Neural cell (in vitro differentiated cells): ENCODE results near the gene OPRM1. TPM values are rescaled to one million over a fixed set of nuclear protein-coding genes. Genes with fewer than 3 reads are reported as not detected.

ENCODE experiments used
- H2AFZ ChIP-seq: fragments of 200-600, 300-800 bp; sonication (generic), shearing (Covaris generic); 2 replicates; pipeline ENCODE4 v1.6.0; 2014; ENCODE audit warnings: low read depth, mild to moderate bottlenecking, antibody characterized with exemption, low read length, moderate library complexity
- H3F3A ChIP-seq: fragments of 200-600 bp; shearing (Covaris generic); 2 replicates; pipeline ENCODE4 v1.6.1; 2016; ENCODE audit warnings: mild to moderate bottlenecking, moderate library complexity, mixed read lengths, antibody characterized with exemption, low read length; ENCODE audit not compliant: insufficient read depth, poor library complexity, severe bottlenecking
- H3K27ac ChIP-seq: fragments of 200-600, 300-800 bp; sonication (generic), shearing (Covaris generic); 2 replicates; pipeline ENCODE4 v1.5.1; 2014; ENCODE audit warnings: mild to moderate bottlenecking, low read length, moderate library complexity
- H3K27me3 ChIP-seq: fragments of 300-800, 200-600 bp; sonication (generic), shearing (Covaris generic); 2 replicates; pipeline ENCODE4 v1.6.0; 2014; ENCODE audit warnings: mild to moderate bottlenecking, low read depth, low read length, moderate library complexity; ENCODE audit not compliant: insufficient read depth
- H3K36me3 ChIP-seq: fragments of 300-800, 200-600 bp; sonication (generic), shearing (Covaris generic); 2 replicates; pipeline ENCODE4 v1.5.1; 2014; ENCODE audit warnings: mild to moderate bottlenecking, antibody characterized with exemption, low read length, moderate library complexity; ENCODE audit not compliant: insufficient read depth
- H3K4me2 ChIP-seq: fragments of 300-800, 200-600 bp; sonication (generic), shearing (Covaris generic); 2 replicates; pipeline ENCODE4 v1.6.0; 2014; ENCODE audit warnings: mild to moderate bottlenecking, low read length
- H3K4me3 ChIP-seq: fragments of 300-800, 200-600 bp; sonication (generic), shearing (Covaris generic); 2 replicates; pipeline ENCODE4 v1.5.1; 2014; ENCODE audit warnings: mild to moderate bottlenecking, low read length, moderate library complexity
- H3K79me2 ChIP-seq: fragments of 200-600 bp; shearing (Covaris generic); replicated peaks from 2 replicates; pipeline ENCODE4 v1.6.0; 2014; ENCODE audit warnings: mild to moderate bottlenecking, low read length, moderate library complexity; ENCODE audit not compliant: insufficient read depth
- H3K9ac ChIP-seq: fragments of 300-800, 200-600 bp; sonication (generic), shearing (Covaris generic); 2 replicates; pipeline ENCODE4 v1.6.1; 2016; ENCODE audit warnings: mild to moderate bottlenecking, low read length, mixed read lengths
- H3K9me2 ChIP-seq: fragments of 200-600 bp; shearing (Covaris generic); 2 replicates; pipeline ENCODE4 v1.6.1; 2016; ENCODE audit warnings: mild to moderate bottlenecking, low read length, mixed read lengths; ENCODE audit not compliant: insufficient read depth
- H3K9me3 ChIP-seq: fragments of 200-600, 300-800 bp; sonication (generic), shearing (Covaris generic); 2 replicates; pipeline ENCODE4 v1.6.1; 2016; ENCODE audit warnings: mild to moderate bottlenecking, mixed run types, low read length, moderate library complexity, mixed read lengths
- H4K20me1 ChIP-seq: fragments of 200-600 bp; shearing (Covaris generic); 2 replicates; pipeline ENCODE4 v1.6.1; 2016; ENCODE audit warnings: mild to moderate bottlenecking, mixed run types; ENCODE audit not compliant: insufficient read depth
- EP300 ChIP-seq: fragments of 450-650 bp; conservative IDR thresholded peaks from 2 replicates; pipeline ENCODE4 v1.6.1; 2014; ENCODE audit warnings: antibody characterized with exemption, mild to moderate bottlenecking, moderate library complexity; ENCODE audit not compliant: poor library complexity, severe bottlenecking
- EZH2 ChIP-seq: fragments of 200-600, 300-800 bp; shearing (Covaris generic), sonication (generic); IDR thresholded peaks from 2 replicates; pipeline ENCODE4 v1.6.1; 2014; ENCODE audit warnings: antibody characterized with exemption, low read length, borderline replicate concordance, mild to moderate bottlenecking; ENCODE audit not compliant: insufficient read depth, poor library complexity, severe bottlenecking
- MXI1 ChIP-seq: fragments of 450-650 bp; conservative IDR thresholded peaks from 2 replicates; pipeline ENCODE4 v1.6.1; 2014; ENCODE audit warnings: antibody characterized with exemption, mild to moderate bottlenecking; ENCODE audit not compliant: poor library complexity, severe bottlenecking
- POLR2AphosphoS5 ChIP-seq: IDR thresholded peaks from 2 replicates; pipeline ENCODE4 v1.6.1; 2012
- RAD21 ChIP-seq: fragments of 450-650 bp; conservative IDR thresholded peaks from 2 replicates; pipeline ENCODE4 v1.6.1; 2014; ENCODE audit warnings: antibody characterized with exemption, mild to moderate bottlenecking, moderate library complexity
- SMC3 ChIP-seq: fragments of 450-650 bp; conservative IDR thresholded peaks from 2 replicates; pipeline ENCODE4 v1.6.1; 2014; ENCODE audit warnings: antibody characterized with exemption, mild to moderate bottlenecking, moderate library complexity; ENCODE audit not compliant: poor library complexity
- TAF1 ChIP-seq: IDR thresholded peaks from 2 replicates; pipeline ENCODE4 v1.6.1; 2012; ENCODE audit warnings: low read depth
- polyA plus RNA-seq: library from polyadenylated mRNA; depleted of rRNA; stranded (reverse); fragments of >200 nt; gene quantifications from 2 replicates; pipeline ENCODE4 v1.2.3, GENCODE V29; 2014
- TF ChIP-seq, protein P1 (sequence below): fragments of 450-650 bp; IDR thresholded peaks from 2 replicates; pipeline ENCODE4 v1.5.1; 2014; ENCODE audit warnings: antibody characterized with exemption, mild to moderate bottlenecking, moderate library complexity; ENCODE audit not compliant: poor library complexity, severe bottlenecking
- TF ChIP-seq, protein P2 (sequence below): IDR thresholded peaks from 2 replicates; pipeline ENCODE4 v1.6.1; 2012; ENCODE audit warnings: borderline replicate concordance

Gene OPRM1
- polyA plus RNA-seq, 1 donor from 2014 or later: 1.5 TPM

DNA sequence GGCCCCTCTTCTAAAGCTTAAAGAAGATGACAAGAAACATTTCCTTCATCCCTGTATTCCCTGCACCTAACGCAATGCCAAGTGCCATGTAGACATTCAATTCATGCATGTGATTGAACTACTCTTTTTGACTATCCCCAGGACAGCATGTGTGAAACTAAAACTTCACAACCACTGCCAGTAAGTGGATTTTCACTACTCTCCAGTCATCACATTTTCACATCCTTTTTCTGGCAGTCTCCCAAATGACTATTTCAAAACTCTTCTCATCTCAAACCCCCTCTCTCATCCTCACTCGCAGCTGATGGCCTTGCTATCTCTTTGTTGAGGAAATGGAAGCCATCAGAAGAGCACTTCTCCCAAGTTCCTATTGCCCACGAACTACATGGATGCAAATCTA, 122.6 kb downstream of the OPRM1 start:
- no peak for TF ChIP-seq EZH2
- no peak for TF ChIP-seq RAD21
- TF ChIP-seq EP300: no peak
- no peak for TF ChIP-seq MXI1
- TF ChIP-seq TAF1: no peak
- no peak for TF ChIP-seq POLR2AphosphoS5
- TF ChIP-seq SMC3: no peak
- TF ChIP-seq, protein P1, sequence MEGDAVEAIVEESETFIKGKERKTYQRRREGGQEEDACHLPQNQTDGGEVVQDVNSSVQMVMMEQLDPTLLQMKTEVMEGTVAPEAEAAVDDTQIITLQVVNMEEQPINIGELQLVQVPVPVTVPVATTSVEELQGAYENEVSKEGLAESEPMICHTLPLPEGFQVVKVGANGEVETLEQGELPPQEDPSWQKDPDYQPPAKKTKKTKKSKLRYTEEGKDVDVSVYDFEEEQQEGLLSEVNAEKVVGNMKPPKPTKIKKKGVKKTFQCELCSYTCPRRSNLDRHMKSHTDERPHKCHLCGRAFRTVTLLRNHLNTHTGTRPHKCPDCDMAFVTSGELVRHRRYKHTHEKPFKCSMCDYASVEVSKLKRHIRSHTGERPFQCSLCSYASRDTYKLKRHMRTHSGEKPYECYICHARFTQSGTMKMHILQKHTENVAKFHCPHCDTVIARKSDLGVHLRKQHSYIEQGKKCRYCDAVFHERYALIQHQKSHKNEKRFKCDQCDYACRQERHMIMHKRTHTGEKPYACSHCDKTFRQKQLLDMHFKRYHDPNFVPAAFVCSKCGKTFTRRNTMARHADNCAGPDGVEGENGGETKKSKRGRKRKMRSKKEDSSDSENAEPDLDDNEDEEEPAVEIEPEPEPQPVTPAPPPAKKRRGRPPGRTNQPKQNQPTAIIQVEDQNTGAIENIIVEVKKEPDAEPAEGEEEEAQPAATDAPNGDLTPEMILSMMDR: no peak
- TF ChIP-seq, protein P2, sequence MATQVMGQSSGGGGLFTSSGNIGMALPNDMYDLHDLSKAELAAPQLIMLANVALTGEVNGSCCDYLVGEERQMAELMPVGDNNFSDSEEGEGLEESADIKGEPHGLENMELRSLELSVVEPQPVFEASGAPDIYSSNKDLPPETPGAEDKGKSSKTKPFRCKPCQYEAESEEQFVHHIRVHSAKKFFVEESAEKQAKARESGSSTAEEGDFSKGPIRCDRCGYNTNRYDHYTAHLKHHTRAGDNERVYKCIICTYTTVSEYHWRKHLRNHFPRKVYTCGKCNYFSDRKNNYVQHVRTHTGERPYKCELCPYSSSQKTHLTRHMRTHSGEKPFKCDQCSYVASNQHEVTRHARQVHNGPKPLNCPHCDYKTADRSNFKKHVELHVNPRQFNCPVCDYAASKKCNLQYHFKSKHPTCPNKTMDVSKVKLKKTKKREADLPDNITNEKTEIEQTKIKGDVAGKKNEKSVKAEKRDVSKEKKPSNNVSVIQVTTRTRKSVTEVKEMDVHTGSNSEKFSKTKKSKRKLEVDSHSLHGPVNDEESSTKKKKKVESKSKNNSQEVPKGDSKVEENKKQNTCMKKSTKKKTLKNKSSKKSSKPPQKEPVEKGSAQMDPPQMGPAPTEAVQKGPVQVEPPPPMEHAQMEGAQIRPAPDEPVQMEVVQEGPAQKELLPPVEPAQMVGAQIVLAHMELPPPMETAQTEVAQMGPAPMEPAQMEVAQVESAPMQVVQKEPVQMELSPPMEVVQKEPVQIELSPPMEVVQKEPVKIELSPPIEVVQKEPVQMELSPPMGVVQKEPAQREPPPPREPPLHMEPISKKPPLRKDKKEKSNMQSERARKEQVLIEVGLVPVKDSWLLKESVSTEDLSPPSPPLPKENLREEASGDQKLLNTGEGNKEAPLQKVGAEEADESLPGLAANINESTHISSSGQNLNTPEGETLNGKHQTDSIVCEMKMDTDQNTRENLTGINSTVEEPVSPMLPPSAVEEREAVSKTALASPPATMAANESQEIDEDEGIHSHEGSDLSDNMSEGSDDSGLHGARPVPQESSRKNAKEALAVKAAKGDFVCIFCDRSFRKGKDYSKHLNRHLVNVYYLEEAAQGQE: no peak
- Histone ChIP-seq H4K20me1 (no peaks in the 10 kb centered on the region), H3K4me3 (no peak overlapping the region), H3F3A (no peaks in the 10 kb centered on the region), H3K9me2 (no peaks in the 10 kb centered on the region), H2AFZ (no peak overlapping the region), H3K36me3 (no peaks in the 10 kb centered on the region), H3K27me3 (no peaks in the 10 kb centered on the region), H3K4me2 (no peak overlapping the region), H3K9ac (no peak overlapping the region), H3K27ac (no peak overlapping the region), H3K9me3 (no peaks in the 10 kb centered on the region), H3K79me2 (no peaks in the 10 kb centered on the region)

DNA sequence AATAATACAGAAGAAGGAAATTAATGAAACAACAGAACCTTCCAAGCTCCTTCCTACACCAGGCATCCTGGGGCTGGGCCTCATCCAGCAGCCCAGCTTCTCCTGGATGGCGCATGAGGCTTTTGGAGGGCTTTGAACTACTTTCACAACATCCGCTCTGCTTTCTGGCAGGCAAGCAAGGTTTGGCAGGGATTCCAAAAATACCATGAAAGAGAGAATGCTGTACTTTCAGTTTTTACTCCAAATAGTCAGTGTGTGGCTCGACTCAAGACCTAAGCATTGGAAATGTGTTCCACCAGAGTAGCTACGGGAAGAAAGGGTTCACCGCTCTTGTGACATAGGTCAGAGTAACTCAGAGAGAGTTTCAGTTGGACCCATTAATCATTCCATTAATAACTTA, 125.4 kb downstream of the OPRM1 start:
- Histone ChIP-seq H3K27ac (no peak overlapping the region), H3K79me2 (no peaks in the 10 kb centered on the region), H3K9ac (no peak overlapping the region), H3K27me3 (no peaks in the 10 kb centered on the region), H4K20me1 (no peaks in the 10 kb centered on the region), H3K4me2 (no peak overlapping the region), H3K9me2 (no peaks in the 10 kb centered on the region), H3F3A (no peaks in the 10 kb centered on the region), H3K9me3 (no peaks in the 10 kb centered on the region), H3K4me3 (no peak overlapping the region), H3K36me3 (no peaks in the 10 kb centered on the region), H2AFZ (no peak overlapping the region)
- no peak for TF ChIP-seq MXI1
- TF ChIP-seq TAF1: no peak
- TF ChIP-seq, protein P1: no peak
- TF ChIP-seq, protein P2: no peak
- no peak for TF ChIP-seq POLR2AphosphoS5
- no peak for TF ChIP-seq RAD21
- TF ChIP-seq SMC3: no peak
- no peak for TF ChIP-seq EP300
- TF ChIP-seq EZH2: no peak
